IMR-90 (cell line): Measurements from ENCODE around the gene FBXO17.

ENCODE experiments used
- BHLHE40 ChIP-seq: fragments of 150-350 bp; IDR thresholded peaks from 2 replicates; pipeline ENCODE4 v1.6.1; 2016; ENCODE audit warnings: mild to moderate bottlenecking, low read depth, low read length
- CEBPB ChIP-seq: IDR thresholded peaks from 2 replicates; pipeline ENCODE4 v1.6.1; 2012; ENCODE audit warnings: low read depth, low read length, improper control_type of control experiment
- CTCF ChIP-seq: conservative IDR thresholded peaks from 2 replicates; pipeline ENCODE4 v1.5.1; 2012; ENCODE audit warnings: mild to moderate bottlenecking, low read depth, low read length, improper control_type of control experiment
- ELK1 ChIP-seq: fragments of 150-350 bp; IDR thresholded peaks from 2 replicates; pipeline ENCODE4 v1.6.1; 2016; ENCODE audit warnings: low read depth, mild to moderate bottlenecking, low read length, moderate library complexity, borderline replicate concordance
- FOS ChIP-seq: fragments of 150-350 bp; IDR thresholded peaks from 2 replicates; pipeline ENCODE4 v1.6.1; 2016; ENCODE audit warnings: low read depth, low read length
- MAFK ChIP-seq: IDR thresholded peaks from 2 replicates; pipeline ENCODE4 v1.6.1; 2012; ENCODE audit warnings: low read depth, low read length, improper control_type of control experiment
- MXI1 ChIP-seq: IDR thresholded peaks from 2 replicates; pipeline ENCODE4 v1.6.1; 2012; ENCODE audit warnings: low read depth, mild to moderate bottlenecking, low read length, moderate library complexity, borderline replicate concordance
- NFE2L2 ChIP-seq: fragments of 150-350 bp; IDR thresholded peaks from 2 replicates; pipeline ENCODE4 v1.6.1; 2016; ENCODE audit warnings: low read depth, mild to moderate bottlenecking, low read length
- POLR2A ChIP-seq: IDR thresholded peaks from 2 replicates; pipeline ENCODE4 v1.6.1; 2012; ENCODE audit warnings: mild to moderate bottlenecking, low read depth, low read length
- RAD21 ChIP-seq: IDR thresholded peaks from 2 replicates; pipeline ENCODE4 v1.6.1; 2012; ENCODE audit warnings: low read length, improper control_type of control experiment
- RCOR1 ChIP-seq: IDR thresholded peaks from 2 replicates; pipeline ENCODE4 v1.6.1; 2012; ENCODE audit warnings: mild to moderate bottlenecking, low read length, improper control_type of control experiment; ENCODE audit not compliant: insufficient replicate concordance
- RFX5 ChIP-seq: IDR thresholded peaks from 2 replicates; pipeline ENCODE4 v1.8.0; 2012; ENCODE audit warnings: low read depth, mild to moderate bottlenecking, low read length, moderate library complexity
- SMC3 ChIP-seq: fragments of 150-350 bp; IDR thresholded peaks from 2 replicates; pipeline ENCODE4 v1.6.1; 2016; ENCODE audit warnings: low read depth, mild to moderate bottlenecking, antibody characterized with exemption, low read length, moderate library complexity
- USF2 ChIP-seq: fragments of 150-350 bp; IDR thresholded peaks from 2 replicates; pipeline ENCODE4 v1.6.1; 2017; ENCODE audit warnings: mild to moderate bottlenecking, antibody characterized with exemption, low read length, low read depth

GRCh38 chr19:39003188-39003587, 27.6 kb upstream of the FBXO17 start:
- TF ChIP-seq CTCF (no peak), RAD21 (no peak), MAFK (no peak), RCOR1 (no peak), RFX5 (no peak), POLR2A (no peak), MXI1 (no peak), SMC3 (no peak), USF2 (no peak), ELK1 (no peak), BHLHE40 (no peak), FOS (no peak), NFE2L2 (no peak), CEBPB (no peak)
